ENCODE results near the gene FOXO3. TPM values are rescaled to one million over a fixed set of nuclear protein-coding genes. Genes with fewer than 3 reads are reported as not detected.

Gene FOXO3
- total RNA-seq, 4 donors from 2014 or later = 34.3 to 61.1 (median 49.7) TPM

- no peak for DNase-seq
- Histone ChIP-seq H3K36me3 (no peaks in the 10 kb centered on the region), H3K9me3 (no peaks in the 10 kb centered on the region), H3K4me1 (no peaks in the 10 kb centered on the region), H3K27ac (no peak overlapping the region), H3K27me3 (no peaks in the 10 kb centered on the region), H3K4me3 (no peak overlapping the region)
- no peak for TF ChIP-seq CTCF (IDR thresholded peaks at IDR 0.05)
- TF ChIP-seq POLR2A (IDR thresholded peaks at IDR 0.05) = no peak
Measured at GRCh38 chr6:108549741-108550140, 11.0 kb upstream of the FOXO3 start.

GRCh38 chr6:108550256-108550655 lies 10.5 kb upstream of the FOXO3 start:
- H3K27me3 ChIP-seq = no peaks in the 10 kb centered on the region
- H3K36me3 ChIP-seq = no peaks in the 10 kb centered on the region
- no peak for DNase-seq
- H3K4me3 ChIP-seq = no peak overlapping the region
- TF ChIP-seq POLR2A (IDR thresholded peaks at IDR 0.05) (no peak), CTCF (IDR thresholded peaks at IDR 0.05) (no peak)
- H3K4me1 ChIP-seq = no peaks in the 10 kb centered on the region
- peak overlapping the region in 1 of 4 donors; percentile 1 for H3K27ac ChIP-seq
- H3K9me3 ChIP-seq = no peaks in the 10 kb centered on the region

GRCh38 chr6:108555399-108556052 lies 5.2 kb upstream of the FOXO3 start:
- Histone ChIP-seq H3K9me3 (no peaks in the 10 kb centered on the region), H3K27ac (peak overlapping the region in 1 of 4 donors; percentile 98), H3K4me1 (peaks cover 0 to 9% (median 5%) of the 10 kb centered on the region in 4 donors), H3K4me3 (no peak overlapping the region), H3K36me3 (no peaks in the 10 kb centered on the region), H3K27me3 (no peaks in the 10 kb centered on the region)
- no peak for DNase-seq
- no peak for TF ChIP-seq CTCF (IDR thresholded peaks at IDR 0.05)
- TF ChIP-seq POLR2A (IDR thresholded peaks at IDR 0.05) = no peak

GRCh38 chr6:108556250-108556649 lies 4.5 kb upstream of the FOXO3 start:
- Histone ChIP-seq H3K4me1 (peaks cover 0 to 9% (median 5%) of the 10 kb centered on the region in 4 donors), H3K36me3 (no peaks in the 10 kb centered on the region), H3K4me3 (no peak overlapping the region), H3K9me3 (no peaks in the 10 kb centered on the region), H3K27me3 (no peaks in the 10 kb centered on the region), H3K27ac (peak overlapping the region in 2 of 4 donors; percentile 98 to 99)
- DNase-seq = no peak
- TF ChIP-seq CTCF (IDR thresholded peaks at IDR 0.05) (no peak), POLR2A (IDR thresholded peaks at IDR 0.05) (no peak)

GRCh38 chr6:108556866-108557493 lies 3.7 kb upstream of the FOXO3 start:
- no peaks in the 10 kb centered on the region for H3K27me3 ChIP-seq
- no peak for DNase-seq
- H3K36me3 ChIP-seq = no peaks in the 10 kb centered on the region
- peak overlapping the region; percentile 95 to 98 (median 96) for H3K4me3 ChIP-seq
- TF ChIP-seq POLR2A (IDR thresholded peaks at IDR 0.05) (no peak), CTCF (IDR thresholded peaks at IDR 0.05) (no peak)
- H3K4me1 ChIP-seq = peaks cover 0 to 10% (median 7%) of the 10 kb centered on the region in 4 donors
- peak overlapping the region; percentile 98 to 100 (median 99) for H3K27ac ChIP-seq
- H3K9me3 ChIP-seq = no peaks in the 10 kb centered on the region
